K562 (cell line): ENCODE results near the gene GJC2. TPM values are rescaled to one million over a fixed set of nuclear protein-coding genes. Genes with fewer than 3 reads are reported as not detected.

Experiments
- CCAR2 ChIP-seq: fragments of 200-400 bp; formaldehyde crosslinking; IDR thresholded peaks from 2 replicates; pipeline ENCODE4 v1.6.1; 2017; ENCODE audit warnings: mild to moderate bottlenecking, low read depth, low read length
- JUND ChIP-seq, 2 experiments: IDR thresholded peaks; 2 replicates in 1 of 2; 3 replicates in 1 of 2; pipeline ENCODE4 v1.6.1; 2011; ENCODE audit warnings: borderline replicate concordance in 2 of 2, low read depth in 2 of 2, low read length in 2 of 2, improper control_type of control experiment in 1 of 2, missing biosample characterization in 1 of 2, missing genetic modification characterization in 1 of 2, missing genetic modification reagents in 1 of 2
- RAD21 ChIP-seq, 2 experiments: fragments of 250-450 bp in 1 of 2; fragments of 450-650 bp in 1 of 2; sonication (Bioruptor Pico) in 1 of 2; formaldehyde crosslinking in 1 of 2; IDR thresholded peaks in 1 of 2; conservative IDR thresholded peaks in 1 of 2; 2 replicates each; pipeline versions ENCODE4 v1.4.0 to v1.8.0; 2020 to 2022; ENCODE audit warnings: mild to moderate bottlenecking in 2 of 2, moderate library complexity in 1 of 2
- RAD51 ChIP-seq: fragments of 450-650 bp; IDR thresholded peaks from 2 replicates; pipeline ENCODE4 v1.7.1; 2016; ENCODE audit warnings: low read depth, mild to moderate bottlenecking, borderline replicate concordance
- SIX5 ChIP-seq, 2 experiments: IDR thresholded peaks; 2 replicates each; pipeline ENCODE4 v1.6.1; 2011; ENCODE audit warnings: low read length in 2 of 2, borderline replicate concordance in 1 of 2, low read depth in 1 of 2, mild to moderate bottlenecking in 1 of 2, moderate library complexity in 1 of 2; ENCODE audit not compliant: insufficient read depth in 1 of 2
- SOX6 ChIP-seq: fragments of 450-650 bp; IDR thresholded peaks from 2 replicates; pipeline ENCODE4 v1.6.1; 2014; ENCODE audit warnings: mild to moderate bottlenecking
- ZNF124 ChIP-seq: sonication (generic); formaldehyde crosslinking; IDR thresholded peaks from 2 replicates; pipeline ENCODE4 v1.8.1; 2022; ENCODE audit warnings: missing genetic modification reagents
- ZNF316 ChIP-seq: fragments of 450-650 bp; IDR thresholded peaks from 2 replicates; pipeline ENCODE4 v1.6.1; 2016
- polyA plus RNA-seq, 8 experiments: library from polyadenylated mRNA; depleted of rRNA in 4 of 8; stranded (reverse) in 5 of 8; unstranded in 3 of 8; fragments of >200 nt; fragmentation: Nextera tagmentation in 2 of 8; fragmentation: Illumina TruSeq in 1 of 8; extraction: Ambion mirVana in 2 of 8; extraction: Trizol in 1 of 8; gene quantifications; 2 replicates each; pipeline versions ENCODE4 v1.2.1 to v1.2.3, GENCODE V29; 2011 to 2014; ENCODE audit warnings: inconsistent platforms in 1 of 8, missing spikeins in 1 of 8
- total RNA-seq, 7 experiments: library from RNA; depleted of rRNA in 6 of 7; stranded (reverse); fragments of >200 nt in 6 of 7; fragmentation: Illumina TruSeq in 2 of 7; extraction: Trizol in 2 of 7; gene quantifications; 2 replicates each; pipeline versions ENCODE4 v1.2.1 to v1.2.3, GENCODE V29; 2011 to 2021; ENCODE audit warnings: low replicate concordance in 1 of 7
- TF ChIP-seq, protein P1 (sequence below): sonication (generic); formaldehyde crosslinking; IDR thresholded peaks from 2 replicates; pipeline ENCODE4 v1.5.0; 2020; ENCODE audit warnings: missing genetic modification reagents
- TF ChIP-seq, protein P2 (sequence below): fragments of 250-450 bp; sonication (Bioruptor Pico); IDR thresholded peaks from 2 replicates; pipeline ENCODE4 v1.4.0; 2020; ENCODE audit warnings: mild to moderate bottlenecking, moderate library complexity
- TF ChIP-seq, protein P3 (sequence below): fragments of 200-400 bp; formaldehyde crosslinking; IDR thresholded peaks from 2 replicates; pipeline ENCODE4 v1.6.1; 2017; ENCODE audit warnings: mild to moderate bottlenecking, low read depth, low read length, moderate library complexity
- TF ChIP-seq, protein P4 (sequence below): fragments of 250-450 bp; sonication (Bioruptor Pico); IDR thresholded peaks from 2 replicates; pipeline ENCODE4 v1.9.0; 2021; ENCODE audit warnings: mild to moderate bottlenecking, inconsistent platforms
- TF ChIP-seq, protein P5 (sequence below), 2 experiments: fragments of 450-650 bp; conservative IDR thresholded peaks; 2 replicates each; pipeline ENCODE4 v1.6.1; 2017; ENCODE audit warnings: mild to moderate bottlenecking in 2 of 2, moderate library complexity in 2 of 2
- TF ChIP-seq, protein P6 (sequence below), 2 experiments: fragments of 450-650 bp; IDR thresholded peaks; 2 replicates each; pipeline ENCODE4 v1.6.1; 2016

The GJC2 gene
- total and polyA plus RNA-seq, 9 of the 15 experiments (the other 6 are each of a cell fraction or from before 2014, with no cell fraction given): 0.03 to 0.62 (median 0.11) TPM; not detected in 2

DNA sequence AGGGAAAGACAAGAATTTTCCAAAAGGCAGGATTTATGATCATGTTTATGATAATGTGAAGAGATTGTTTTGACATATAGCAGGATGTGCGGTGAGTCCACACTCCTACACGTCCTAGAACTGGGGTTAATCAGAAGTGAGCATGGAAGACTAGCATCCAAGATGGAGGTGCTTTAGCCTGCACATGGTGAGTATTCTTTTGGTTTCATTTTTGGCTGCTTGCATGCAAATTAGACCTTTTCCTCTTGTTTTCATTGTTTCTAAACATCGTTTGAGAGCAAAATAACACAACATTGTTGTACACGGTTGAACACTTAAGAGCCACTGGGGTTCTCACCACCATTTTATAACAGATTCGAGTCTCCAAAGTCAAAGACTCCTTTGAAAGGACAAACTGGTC is 24.5 kb upstream of the GJC2 start (continued):
- TF ChIP-seq SOX6 (no peak), ZNF316 (no peak), CCAR2 (no peak), RAD51 (no peak), JUND (IDR thresholded peaks at IDR 0.05; ENCODE audit: borderline replicate concordance, low read depth, low read length) (no peak), JUND (tag; IDR thresholded peaks at IDR 0.05; ENCODE audit: borderline replicate concordance, low read depth, low read length) (0 out of 3 replicates have a peak, but pooled peaks have one; percentile 22), ZNF124 (CRISPR knock-in tag) (no peak), RAD21 (CRISPR knock-in tag; conservative IDR thresholded peaks at IDR 0.05 in 1 of 2, IDR thresholded peaks at IDR 0.05 in 1 of 2) (no peak), SIX5 (IDR thresholded peaks at IDR 0.05; ENCODE audit: borderline replicate concordance in 1 of 2, insufficient read depth in 1 of 2, low read depth in 1 of 2, low read length in 2 of 2) (no peak)
- TF ChIP-seq, protein P1, sequence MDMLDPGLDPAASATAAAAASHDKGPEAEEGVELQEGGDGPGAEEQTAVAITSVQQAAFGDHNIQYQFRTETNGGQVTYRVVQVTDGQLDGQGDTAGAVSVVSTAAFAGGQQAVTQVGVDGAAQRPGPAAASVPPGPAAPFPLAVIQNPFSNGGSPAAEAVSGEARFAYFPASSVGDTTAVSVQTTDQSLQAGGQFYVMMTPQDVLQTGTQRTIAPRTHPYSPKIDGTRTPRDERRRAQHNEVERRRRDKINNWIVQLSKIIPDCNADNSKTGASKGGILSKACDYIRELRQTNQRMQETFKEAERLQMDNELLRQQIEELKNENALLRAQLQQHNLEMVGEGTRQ: no peak
- TF ChIP-seq, protein P2, sequence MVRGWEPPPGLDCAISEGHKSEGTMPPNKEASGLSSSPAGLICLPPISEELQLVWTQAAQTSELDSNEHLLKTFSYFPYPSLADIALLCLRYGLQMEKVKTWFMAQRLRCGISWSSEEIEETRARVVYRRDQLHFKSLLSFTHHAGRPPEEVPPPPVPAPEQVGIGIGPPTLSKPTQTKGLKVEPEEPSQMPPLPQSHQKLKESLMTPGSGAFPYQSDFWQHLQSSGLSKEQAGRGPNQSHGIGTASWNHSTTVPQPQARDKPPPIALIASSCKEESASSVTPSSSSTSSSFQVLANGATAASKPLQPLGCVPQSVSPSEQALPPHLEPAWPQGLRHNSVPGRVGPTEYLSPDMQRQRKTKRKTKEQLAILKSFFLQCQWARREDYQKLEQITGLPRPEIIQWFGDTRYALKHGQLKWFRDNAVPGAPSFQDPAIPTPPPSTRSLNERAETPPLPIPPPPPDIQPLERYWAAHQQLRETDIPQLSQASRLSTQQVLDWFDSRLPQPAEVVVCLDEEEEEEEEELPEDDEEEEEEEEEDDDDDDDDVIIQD: no peak
- TF ChIP-seq, protein P3, sequence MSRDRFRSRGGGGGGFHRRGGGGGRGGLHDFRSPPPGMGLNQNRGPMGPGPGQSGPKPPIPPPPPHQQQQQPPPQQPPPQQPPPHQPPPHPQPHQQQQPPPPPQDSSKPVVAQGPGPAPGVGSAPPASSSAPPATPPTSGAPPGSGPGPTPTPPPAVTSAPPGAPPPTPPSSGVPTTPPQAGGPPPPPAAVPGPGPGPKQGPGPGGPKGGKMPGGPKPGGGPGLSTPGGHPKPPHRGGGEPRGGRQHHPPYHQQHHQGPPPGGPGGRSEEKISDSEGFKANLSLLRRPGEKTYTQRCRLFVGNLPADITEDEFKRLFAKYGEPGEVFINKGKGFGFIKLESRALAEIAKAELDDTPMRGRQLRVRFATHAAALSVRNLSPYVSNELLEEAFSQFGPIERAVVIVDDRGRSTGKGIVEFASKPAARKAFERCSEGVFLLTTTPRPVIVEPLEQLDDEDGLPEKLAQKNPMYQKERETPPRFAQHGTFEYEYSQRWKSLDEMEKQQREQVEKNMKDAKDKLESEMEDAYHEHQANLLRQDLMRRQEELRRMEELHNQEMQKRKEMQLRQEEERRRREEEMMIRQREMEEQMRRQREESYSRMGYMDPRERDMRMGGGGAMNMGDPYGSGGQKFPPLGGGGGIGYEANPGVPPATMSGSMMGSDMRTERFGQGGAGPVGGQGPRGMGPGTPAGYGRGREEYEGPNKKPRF: no peak
- TF ChIP-seq, protein P4, sequence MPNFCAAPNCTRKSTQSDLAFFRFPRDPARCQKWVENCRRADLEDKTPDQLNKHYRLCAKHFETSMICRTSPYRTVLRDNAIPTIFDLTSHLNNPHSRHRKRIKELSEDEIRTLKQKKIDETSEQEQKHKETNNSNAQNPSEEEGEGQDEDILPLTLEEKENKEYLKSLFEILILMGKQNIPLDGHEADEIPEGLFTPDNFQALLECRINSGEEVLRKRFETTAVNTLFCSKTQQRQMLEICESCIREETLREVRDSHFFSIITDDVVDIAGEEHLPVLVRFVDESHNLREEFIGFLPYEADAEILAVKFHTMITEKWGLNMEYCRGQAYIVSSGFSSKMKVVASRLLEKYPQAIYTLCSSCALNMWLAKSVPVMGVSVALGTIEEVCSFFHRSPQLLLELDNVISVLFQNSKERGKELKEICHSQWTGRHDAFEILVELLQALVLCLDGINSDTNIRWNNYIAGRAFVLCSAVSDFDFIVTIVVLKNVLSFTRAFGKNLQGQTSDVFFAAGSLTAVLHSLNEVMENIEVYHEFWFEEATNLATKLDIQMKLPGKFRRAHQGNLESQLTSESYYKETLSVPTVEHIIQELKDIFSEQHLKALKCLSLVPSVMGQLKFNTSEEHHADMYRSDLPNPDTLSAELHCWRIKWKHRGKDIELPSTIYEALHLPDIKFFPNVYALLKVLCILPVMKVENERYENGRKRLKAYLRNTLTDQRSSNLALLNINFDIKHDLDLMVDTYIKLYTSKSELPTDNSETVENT: no peak
- TF ChIP-seq, protein P5, sequence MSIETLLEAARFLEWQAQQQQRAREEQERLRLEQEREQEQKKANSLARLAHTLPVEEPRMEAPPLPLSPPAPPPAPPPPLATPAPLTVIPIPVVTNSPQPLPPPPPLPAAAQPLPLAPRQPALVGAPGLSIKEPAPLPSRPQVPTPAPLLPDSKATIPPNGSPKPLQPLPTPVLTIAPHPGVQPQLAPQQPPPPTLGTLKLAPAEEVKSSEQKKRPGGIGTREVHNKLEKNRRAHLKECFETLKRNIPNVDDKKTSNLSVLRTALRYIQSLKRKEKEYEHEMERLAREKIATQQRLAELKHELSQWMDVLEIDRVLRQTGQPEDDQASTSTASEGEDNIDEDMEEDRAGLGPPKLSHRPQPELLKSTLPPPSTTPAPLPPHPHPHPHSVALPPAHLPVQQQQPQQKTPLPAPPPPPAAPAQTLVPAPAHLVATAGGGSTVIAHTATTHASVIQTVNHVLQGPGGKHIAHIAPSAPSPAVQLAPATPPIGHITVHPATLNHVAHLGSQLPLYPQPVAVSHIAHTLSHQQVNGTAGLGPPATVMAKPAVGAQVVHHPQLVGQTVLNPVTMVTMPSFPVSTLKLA (conservative IDR thresholded peaks at IDR 0.05): no peak
- TF ChIP-seq, protein P6, sequence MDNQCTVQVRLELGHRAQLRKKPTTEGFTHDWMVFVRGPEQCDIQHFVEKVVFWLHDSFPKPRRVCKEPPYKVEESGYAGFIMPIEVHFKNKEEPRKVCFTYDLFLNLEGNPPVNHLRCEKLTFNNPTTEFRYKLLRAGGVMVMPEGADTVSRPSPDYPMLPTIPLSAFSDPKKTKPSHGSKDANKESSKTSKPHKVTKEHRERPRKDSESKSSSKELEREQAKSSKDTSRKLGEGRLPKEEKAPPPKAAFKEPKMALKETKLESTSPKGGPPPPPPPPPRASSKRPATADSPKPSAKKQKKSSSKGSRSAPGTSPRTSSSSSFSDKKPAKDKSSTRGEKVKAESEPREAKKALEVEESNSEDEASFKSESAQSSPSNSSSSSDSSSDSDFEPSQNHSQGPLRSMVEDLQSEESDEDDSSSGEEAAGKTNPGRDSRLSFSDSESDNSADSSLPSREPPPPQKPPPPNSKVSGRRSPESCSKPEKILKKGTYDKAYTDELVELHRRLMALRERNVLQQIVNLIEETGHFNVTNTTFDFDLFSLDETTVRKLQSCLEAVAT (IDR thresholded peaks at IDR 0.05): no peak
